Stimulated activated CD4-positive, alpha-beta T cell treated with anti-CD3 and anti-CD28 coated beads, Interleukin-1b, Interleukin-23, amount 100 ng/mL, for 4 hours (primary cell): ENCODE results near the gene HMGXB4.
"Not testable (repeated sequence)": the region's sequence is repeated elsewhere in the genome, so short reads cannot be mapped to it uniquely, and the experiment has no call there.

Experiments used
- DNase-seq, 2 donors: peaks; one replicate each; pipeline ENCODE4 v3.0.0-alpha.2; 2020; ENCODE audit warnings: low read depth in 2 of 2

HMGXB4 gene

DNA sequence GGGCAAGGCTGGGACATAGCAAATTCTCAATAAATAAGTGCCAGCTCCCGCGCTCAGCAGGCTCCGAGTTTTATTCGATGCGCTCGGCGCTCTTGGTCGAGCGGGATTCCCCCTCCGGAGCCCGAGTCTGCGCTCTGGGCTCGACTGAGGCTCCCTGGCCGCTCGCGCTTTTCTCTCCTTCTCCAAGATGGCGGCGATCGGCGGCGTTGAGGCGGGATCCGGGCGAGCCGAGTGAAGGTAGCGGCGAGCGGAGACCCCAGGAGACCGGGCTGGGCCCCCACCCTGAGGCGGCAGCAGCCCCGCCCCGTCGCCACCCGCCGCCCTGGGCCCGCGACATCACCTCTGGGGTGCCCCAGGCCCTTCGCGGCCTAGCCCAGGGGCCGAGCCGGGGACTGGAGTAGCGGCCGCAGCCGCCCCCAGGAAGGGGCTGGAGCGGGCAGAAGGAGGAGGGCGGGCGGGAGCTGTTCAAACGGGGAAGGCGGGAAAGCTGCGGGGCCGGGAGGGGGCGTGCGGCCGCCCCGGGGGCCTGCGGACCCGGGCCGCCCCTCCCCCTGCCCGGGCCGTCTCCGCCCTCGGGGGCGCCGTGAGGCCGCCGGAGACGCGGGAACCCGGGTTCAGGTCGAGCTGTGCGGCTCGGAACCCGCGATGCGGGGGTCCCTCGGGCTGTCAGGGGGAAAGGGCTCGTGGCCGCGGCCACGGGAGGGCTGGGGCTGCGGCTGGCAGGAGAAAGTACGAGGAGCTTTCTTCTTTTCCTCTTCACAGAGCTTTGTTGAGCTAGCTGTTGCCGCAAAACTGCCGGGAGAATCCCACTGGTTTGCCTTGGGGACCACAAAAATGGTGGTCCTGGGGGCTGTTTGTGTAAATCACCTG is at the start of gene HMGXB4:
Gene HMGXB4 (plus strand): TSS at position 173 of the 870 bp plus-strand sequence. CDS start 4,898 bp downstream, outside the sequence.
- peak; percentile 79 to 83 for DNase-seq

DNA sequence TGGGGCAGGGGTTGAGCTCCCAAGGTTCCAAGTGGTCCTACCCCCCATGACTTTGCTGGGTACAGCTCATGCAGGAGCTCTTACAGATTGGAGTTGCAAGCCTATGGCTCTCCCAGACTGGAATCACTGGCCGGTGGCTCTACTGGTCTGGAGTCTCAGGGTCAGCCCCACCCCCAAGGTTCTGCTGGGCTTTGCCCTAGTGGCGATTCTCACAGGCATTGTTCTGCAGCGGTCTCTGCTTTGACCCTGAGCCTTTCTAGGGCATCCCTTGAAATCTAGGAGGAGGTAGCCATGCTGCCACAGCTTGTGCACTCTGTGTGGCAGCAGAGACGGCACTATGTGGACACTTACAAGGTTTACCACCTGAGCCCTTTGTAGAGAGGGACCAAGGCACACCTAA is 49.3 kb upstream of the HMGXB4 start:
- DNase-seq, result no peak

DNA sequence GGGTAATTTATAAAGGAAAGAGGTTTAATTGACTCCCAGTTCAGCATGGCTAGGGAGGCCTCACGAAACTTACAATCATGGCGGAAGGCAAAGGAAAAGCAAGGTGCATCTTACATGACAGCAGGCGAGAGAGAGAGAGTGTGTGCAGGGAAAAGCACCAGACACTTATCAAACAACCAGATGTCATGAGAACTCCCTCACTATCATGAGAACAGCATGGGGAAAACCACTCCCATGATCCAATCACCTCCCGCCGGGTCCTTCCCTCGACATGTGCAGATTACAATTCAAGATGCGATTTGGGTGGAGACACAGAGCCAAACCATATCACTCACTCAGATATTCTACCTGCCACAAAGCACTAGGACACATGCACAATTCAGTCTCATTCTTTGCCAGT is 48.1 kb upstream of the HMGXB4 start:
- DNase-seq, result no peak

DNA sequence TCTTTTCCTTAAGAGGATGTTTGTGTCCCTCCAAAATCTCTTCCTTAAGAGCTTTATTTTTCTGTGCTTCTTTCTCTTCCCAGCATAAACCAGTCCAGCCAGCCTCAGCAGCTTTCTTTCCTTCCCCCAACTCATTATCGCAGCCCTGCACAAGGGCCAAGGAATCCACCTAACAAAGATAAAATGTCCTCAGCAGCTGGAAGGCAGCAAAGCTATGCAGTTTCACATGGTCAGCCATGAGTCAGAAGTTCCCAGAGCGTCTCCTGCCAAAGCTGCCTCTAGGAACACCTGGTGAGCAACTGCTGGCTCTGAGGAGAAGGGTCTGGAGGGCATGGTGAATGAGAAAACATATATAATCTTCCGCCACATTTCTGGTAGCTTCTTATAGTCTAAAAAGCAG is 45.3 kb upstream of the HMGXB4 start:
- DNase-seq, result no peak

DNA sequence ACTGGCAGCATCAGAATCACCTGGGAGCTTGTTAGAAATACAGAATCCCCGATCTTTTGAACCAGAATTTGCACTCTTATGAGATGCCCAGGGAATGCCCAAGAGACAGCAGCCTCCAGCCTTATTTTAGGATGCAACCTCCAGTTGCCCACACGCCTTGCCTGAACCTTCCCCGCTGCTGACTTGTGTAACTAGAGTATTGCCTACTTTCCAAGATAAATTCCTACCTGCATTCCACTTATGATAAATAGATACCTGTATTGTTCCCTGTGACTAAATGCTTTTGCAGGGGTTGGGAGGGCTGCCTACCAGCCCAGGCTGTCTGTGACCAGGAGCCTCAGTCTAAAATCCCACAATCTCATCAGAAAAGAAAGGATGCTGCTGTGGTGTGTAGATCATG is 44.3 kb upstream of the HMGXB4 start:
- DNase-seq, result no peak

DNA sequence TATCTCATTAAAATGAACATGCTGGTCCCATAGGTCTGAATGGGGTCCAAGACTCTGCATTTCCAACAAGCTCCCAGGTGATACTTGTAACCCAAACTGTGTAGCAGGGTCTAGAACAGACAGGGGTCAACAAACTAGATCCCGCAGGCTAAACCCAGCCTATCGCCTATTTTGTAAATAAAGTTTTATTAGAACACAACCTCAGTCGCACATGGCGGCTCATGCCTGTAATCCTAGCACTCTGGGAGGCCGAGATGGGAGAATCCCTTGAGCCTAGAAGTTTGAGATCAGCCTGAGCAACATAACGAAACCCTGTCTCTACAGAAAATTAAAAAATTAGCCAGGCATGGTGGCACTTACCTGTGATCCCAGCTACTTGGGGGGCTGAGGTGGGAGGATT is 42.3 kb upstream of the HMGXB4 start:
- no peak for DNase-seq

DNA sequence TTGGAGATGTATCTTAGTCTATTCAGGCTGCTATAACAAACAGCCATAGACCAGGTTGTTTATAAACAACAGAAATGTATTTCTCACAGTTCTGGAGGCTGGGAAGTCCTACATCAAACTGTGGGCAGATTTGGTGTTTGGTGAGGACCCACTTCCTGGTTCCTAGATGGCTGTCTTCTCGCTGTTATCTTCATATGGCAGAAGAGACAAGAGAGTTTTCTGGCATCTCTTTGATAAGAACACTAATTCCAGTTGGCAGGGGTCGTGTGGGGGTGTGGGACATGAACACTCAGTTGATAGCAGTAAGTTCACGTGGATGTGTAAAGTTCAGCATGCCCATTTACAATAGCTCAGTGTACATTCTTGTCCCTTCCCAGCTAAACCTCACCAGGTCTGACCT is 41.3 kb upstream of the HMGXB4 start:
- no peak for DNase-seq

GRCh38 chr22:35217527-35217926 is 39.8 kb upstream of the HMGXB4 start:
- DNase-seq, result no peak

DNA sequence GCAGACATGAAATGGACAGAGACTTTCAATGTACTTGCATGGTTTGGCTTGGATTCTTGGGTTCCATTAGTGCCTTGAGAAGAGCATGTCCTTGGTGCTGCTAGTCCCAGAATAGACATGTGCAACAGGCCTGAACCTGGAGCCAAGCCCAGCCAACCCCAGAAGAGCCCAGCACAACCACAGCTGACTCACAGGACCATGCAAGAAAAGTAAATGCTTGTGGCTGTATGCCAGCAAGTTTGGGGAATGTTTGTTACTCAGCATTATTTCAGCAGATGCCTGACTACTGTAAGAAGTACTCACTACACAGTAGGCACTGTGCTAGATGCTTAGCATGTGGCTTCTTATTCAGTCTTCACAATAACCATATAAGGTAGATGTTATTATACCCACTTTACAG is 39.2 kb upstream of the HMGXB4 start:
- no peak for DNase-seq

DNA sequence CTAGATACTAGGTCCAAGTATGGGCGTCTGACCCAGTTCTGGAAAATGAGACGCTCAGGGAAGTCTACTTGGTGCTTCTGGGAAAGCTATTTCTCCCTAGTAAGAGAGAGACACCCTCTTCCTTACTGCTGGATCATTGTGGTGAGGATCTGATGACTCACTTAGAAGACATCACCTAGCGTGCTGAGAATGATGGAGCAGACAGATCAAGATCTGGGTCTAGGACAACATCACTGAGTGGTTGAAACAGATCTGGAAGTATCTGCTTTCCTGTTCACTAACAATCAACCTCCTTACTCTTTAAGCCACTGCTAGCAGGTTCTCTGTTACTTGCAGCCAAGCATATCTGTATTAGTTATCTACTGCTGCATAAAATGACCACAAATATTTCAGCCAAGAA is 38.3 kb upstream of the HMGXB4 start:
- no peak for DNase-seq

- no peak for DNase-seq
Observed at GRCh38 chr22:35220221-35220620, 37.1 kb upstream of the HMGXB4 start.

DNA sequence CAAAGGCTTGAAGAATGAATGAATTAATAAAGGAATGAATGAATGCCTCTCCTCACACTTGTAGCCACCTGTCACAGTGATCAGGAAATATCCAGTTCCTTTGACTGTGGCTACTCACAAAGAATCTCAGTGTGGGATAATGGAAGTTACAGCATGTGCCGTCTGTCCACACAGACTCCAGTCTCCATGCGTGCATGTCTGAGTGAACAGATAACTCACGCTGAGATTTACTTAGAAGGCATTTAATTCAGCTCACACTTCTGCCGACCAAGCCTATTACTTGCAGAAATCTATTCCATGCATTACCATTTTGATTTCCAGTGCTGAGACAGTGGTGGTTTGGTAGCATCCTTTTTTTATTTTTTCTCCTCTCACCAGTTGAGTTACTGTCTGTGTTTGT is 32.3 kb upstream of the HMGXB4 start:
- DNase-seq, result no peak

GRCh38 chr22:35226958-35227647 is 30.2 kb upstream of the HMGXB4 start:
- no peak for DNase-seq

DNA sequence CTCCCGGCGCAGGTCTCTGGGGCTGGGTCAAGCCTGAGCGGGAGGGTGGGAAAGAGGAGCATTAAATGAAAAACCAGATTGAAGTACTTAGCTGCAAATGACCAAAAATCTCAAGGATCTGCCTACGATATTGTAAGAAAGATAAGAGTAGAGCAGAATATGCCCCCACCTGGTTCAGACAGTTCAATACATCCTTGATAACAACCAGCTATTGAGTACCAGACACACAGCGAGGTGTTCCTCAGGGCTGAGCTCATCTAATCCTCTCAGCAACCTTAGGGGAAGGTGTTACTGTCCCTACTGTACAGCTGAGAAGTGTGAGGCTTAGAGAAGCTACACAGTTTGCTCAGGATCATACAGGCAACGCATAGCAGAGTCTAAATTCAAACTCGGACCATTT is 27.4 kb upstream of the HMGXB4 start:
- DNase-seq, result no peak

DNA sequence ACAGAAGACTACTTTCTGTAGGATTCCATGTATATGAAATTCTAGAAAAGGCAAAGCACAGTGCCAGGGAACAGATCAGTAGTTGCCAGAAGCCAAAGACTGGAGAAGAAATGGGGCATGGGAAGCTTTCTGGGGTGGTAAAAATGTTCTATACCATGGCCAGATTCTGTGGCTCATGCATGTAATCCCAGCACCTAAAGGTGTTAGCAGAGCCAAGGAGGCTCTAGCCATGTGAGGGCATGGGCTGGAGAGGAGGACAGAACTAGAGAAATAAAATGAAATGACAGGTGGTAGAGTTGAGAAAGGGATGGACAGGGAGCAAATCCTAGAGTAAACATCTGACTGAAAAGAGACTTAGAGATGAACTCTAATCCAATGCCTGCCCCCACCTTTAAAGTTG is 26.9 kb upstream of the HMGXB4 start:
- DNase-seq, result no peak

- DNase-seq, result no peak
Observed at GRCh38 chr22:35230839-35231584, 26.3 kb upstream of the HMGXB4 start.

DNA sequence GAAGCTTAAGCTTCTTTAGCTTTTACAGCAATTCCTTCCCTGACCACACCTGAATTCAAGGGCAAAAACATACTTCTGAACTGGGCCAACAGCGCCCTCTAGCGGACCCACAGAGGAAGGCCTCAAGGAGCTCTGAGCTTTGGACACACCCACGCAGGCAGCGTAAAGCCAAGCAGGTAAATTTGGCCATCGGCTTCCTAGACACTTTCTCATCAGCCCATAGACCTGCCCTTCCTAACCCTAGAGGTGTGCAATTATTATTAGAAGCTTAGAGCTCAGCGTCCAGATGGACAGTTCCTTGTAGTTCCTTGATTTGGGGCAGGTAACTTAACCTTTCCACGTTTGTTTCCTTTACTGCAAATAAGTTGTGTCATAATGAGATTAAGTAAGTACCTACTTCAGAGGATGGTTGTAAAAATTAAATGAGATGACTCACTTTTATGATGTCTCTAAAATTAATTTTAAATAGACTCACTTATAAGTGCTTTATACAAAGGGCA is 25.7 kb upstream of the HMGXB4 start:
- DNase-seq, result peak; percentile 56 to 60

GRCh38 chr22:35238749-35239148 is 18.5 kb upstream of the HMGXB4 start:
- not testable (repeated sequence) for DNase-seq

- not testable (repeated sequence) for DNase-seq
Observed at GRCh38 chr22:35244507-35244906, 12.8 kb upstream of the HMGXB4 start.

GRCh38 chr22:35250156-35250555 is 7.1 kb upstream of the HMGXB4 start:
- no peak for DNase-seq

DNA sequence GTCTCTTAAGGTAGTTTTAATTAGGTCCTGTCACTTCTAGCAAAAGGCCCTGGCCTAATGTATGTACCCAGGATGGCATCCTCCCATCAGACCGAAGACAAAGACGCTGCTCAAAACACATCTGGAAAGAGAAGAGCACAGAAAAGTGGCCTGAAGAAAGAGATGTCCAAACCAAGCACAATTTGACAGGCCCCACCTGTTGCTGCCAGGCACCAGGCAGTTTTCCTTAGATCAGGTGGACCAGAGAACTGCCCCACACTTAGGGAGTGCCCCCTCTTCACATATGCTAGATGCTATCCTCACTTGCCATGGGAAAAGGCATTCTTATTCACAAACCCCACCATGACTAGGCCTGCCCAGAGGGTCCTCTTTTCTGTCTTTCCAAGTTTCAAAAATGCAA is 3.3 kb upstream of the HMGXB4 start:
- DNase-seq, result no peak

DNA sequence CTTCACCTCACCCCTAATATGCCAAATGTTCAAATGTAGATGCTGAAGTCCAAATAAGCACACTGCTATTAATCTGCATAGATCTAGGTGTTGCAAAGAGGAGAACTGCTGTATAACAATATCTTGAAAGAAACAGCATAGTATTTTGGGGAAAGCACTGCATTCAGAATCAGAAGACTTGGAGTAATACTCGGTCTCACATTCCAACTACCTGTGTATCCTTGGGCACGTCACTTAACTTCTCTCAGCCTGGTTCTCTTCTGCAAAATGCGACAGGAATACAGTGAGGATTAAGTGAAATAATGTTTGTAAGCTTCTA is 332 bp upstream of the HMGXB4 start:
- no peak for DNase-seq
